Testis (tissue), 2 donors: ENCODE results near the gene PILRA.

ENCODE experiments used
- POLR2A ChIP-seq: fragments of 450-650 bp; IDR thresholded peaks from one replicate; pipeline ENCODE4 v1.6.1; 2017; ENCODE audit warnings: antibody characterized with exemption, mild to moderate bottlenecking, moderate library complexity
- TF ChIP-seq, protein P1 (sequence below), 3 experiments: fragments of 450-650 bp in 2 of 3; fragments of 200-600 bp in 1 of 3; sonication (generic) in 1 of 3; IDR thresholded peaks; one replicate each; pipeline ENCODE4 v1.5.1; 2016 to 2019; ENCODE audit warnings: antibody characterized with exemption in 3 of 3, mild to moderate bottlenecking in 2 of 3, moderate library complexity in 1 of 3

DNA sequence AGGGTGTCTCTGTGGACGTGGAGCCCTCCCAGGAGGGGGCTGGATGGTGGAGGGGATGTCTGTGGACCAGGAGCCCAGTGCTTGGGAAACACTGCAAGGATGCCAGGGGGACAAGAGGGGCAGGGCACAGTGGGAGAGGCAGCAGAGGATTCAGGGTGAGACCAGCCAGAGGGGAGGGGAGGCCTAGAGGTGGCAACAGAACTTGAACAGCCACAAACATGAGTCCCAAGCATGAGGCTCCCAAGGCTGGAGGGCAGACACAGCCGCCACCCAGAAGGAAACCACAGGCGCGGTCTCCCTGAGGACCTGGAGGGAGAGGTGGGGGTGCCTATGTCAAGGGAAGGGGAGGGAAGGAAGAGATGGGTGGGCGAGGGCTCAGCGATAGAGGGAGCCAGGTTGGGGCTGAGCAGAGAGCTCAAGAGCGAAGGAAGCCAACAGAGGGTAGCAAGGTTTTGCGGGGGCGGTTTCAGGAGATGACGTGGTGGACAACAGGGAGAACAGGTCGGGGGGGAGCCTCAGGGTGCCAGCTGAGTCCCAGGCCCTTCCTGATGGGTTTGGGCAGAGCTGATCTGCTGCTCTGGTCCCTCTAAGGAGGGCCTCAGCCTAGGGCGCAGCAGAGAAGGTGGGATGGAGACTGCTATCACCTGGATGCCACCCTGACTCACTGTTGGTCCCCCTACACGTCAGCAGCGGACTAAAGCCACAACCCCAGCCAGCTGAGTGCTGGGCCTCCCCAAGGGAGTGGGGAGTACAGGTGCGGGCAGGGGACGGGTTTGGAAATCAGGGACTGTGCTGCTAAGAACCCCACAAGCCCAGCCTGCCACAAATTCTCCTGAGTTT lies 6.7 kb upstream of the PILRA start:
- TF ChIP-seq, protein P1, sequence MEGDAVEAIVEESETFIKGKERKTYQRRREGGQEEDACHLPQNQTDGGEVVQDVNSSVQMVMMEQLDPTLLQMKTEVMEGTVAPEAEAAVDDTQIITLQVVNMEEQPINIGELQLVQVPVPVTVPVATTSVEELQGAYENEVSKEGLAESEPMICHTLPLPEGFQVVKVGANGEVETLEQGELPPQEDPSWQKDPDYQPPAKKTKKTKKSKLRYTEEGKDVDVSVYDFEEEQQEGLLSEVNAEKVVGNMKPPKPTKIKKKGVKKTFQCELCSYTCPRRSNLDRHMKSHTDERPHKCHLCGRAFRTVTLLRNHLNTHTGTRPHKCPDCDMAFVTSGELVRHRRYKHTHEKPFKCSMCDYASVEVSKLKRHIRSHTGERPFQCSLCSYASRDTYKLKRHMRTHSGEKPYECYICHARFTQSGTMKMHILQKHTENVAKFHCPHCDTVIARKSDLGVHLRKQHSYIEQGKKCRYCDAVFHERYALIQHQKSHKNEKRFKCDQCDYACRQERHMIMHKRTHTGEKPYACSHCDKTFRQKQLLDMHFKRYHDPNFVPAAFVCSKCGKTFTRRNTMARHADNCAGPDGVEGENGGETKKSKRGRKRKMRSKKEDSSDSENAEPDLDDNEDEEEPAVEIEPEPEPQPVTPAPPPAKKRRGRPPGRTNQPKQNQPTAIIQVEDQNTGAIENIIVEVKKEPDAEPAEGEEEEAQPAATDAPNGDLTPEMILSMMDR (IDR thresholded peaks at IDR 0.05), result no peak
- TF ChIP-seq POLR2A, result no peak
